Heart left ventricle (tissue), 16 donors: ENCODE data around the gene ANXA2. TPM values are rescaled to one million over a fixed set of nuclear protein-coding genes. Genes with fewer than 3 reads are reported as not detected.

ENCODE experiments used
- ATAC-seq, 4 donors: fragments of 200-7000 bp; cut with Tn5 transposase; one replicate each; pipeline ENCODE4 v1.9.1; 2020 to 2022; ENCODE audit warnings: moderate library complexity in 4 of 4, mild to moderate bottlenecking in 3 of 4, moderate number of reproducible peaks in 1 of 4
- DNase-seq, 5 donors: peaks; one replicate each; pipeline ENCODE4 v3.0.0-alpha.2; 2020
- H3K27ac ChIP-seq, 12 donors: fragments of 200-600 bp; sonication (generic) in 4 of 12; one replicate each; pipeline versions ENCODE4 v1.5.0 to v1.8.0; 2016 to 2022; ENCODE audit warnings: mild to moderate bottlenecking in 2 of 12
- H3K27me3 ChIP-seq, 9 donors: fragments of 200-600 bp; sonication (generic) in 2 of 9; one replicate each; pipeline versions ENCODE4 v1.5.1 to v1.8.0; 2016 to 2022; ENCODE audit warnings: mild to moderate bottlenecking in 3 of 9
- H3K36me3 ChIP-seq, 9 donors: fragments of 200-600 bp; sonication (generic) in 2 of 9; one replicate each; pipeline versions ENCODE4 v1.5.0 to v1.8.0; 2018 to 2022; ENCODE audit warnings: mild to moderate bottlenecking in 2 of 9
- H3K4me1 ChIP-seq, 12 donors: fragments of 200-600 bp; sonication (generic) in 4 of 12; one replicate each; pipeline versions ENCODE4 v1.5.0 to v1.8.0; 2016 to 2022; ENCODE audit warnings: mild to moderate bottlenecking in 3 of 12
- H3K4me3 ChIP-seq, 12 donors: fragments of 200-600 bp; sonication (generic) in 4 of 12; one replicate each; pipeline versions ENCODE4 v1.5.0 to v1.8.0; 2017 to 2022; ENCODE audit warnings: mild to moderate bottlenecking in 9 of 12, moderate library complexity in 4 of 12
- H3K9me3 ChIP-seq, 12 donors: fragments of 200-600 bp; sonication (generic) in 4 of 12; one replicate each; pipeline versions ENCODE4 v1.5.0 to v1.8.0; 2016 to 2022; ENCODE audit warnings: mild to moderate bottlenecking in 1 of 12
- POLR2A ChIP-seq, 2 donors: fragments of 450-650 bp; IDR thresholded peaks; one replicate each; pipeline ENCODE4 v1.6.1; 2017; ENCODE audit warnings: antibody characterized with exemption in 2 of 2, mild to moderate bottlenecking in 2 of 2, moderate library complexity in 2 of 2
- WGBS, 4 donors: extraction: QIAGEN DNeasy Blood & Tissue Kit in 2 of 4; methylation state at CpG; one replicate each; pipeline versions ENCODE4 v1.1.5 to v1.1.7; 2013 to 2018; 5-methylcytosine and 5-hydroxymethylcytosine counted together
- intact Hi-C, 10 donors: fragments of 100-400 bp; cut with DNase I; formaldehyde crosslinking; loops; one replicate each; pipeline versions ENCODE4 v1.11.1 to v1.14.2; 2022
- polyA plus RNA-seq, 2 donors: library from polyadenylated mRNA; stranded (reverse); fragments of 200-250 nt; gene quantifications; one replicate each; pipeline ENCODE4 v1.2.3, GENCODE V29; 2013
- total RNA-seq, 9 donors: library from RNA; depleted of rRNA in 2 of 9; stranded (reverse); fragments of >200 nt in 2 of 9; fragmentation: NEBNext Ultra II Directional in 3 of 9; extraction: Animal tissue kit (Norgen Biotek cat#: 25700) in 3 of 9; gene quantifications; one replicate each; pipeline versions ENCODE4 v1.1.0 to v1.2.4, GENCODE V29; 2016 to 2023
- TF ChIP-seq, protein P1 (sequence below), 12 donors: fragments of 200-600 bp; sonication (generic) in 4 of 12; IDR thresholded peaks; one replicate each; pipeline versions ENCODE4 v1.5.0 to v1.8.0; 2018 to 2022; ENCODE audit warnings: antibody characterized with exemption in 12 of 12, mild to moderate bottlenecking in 5 of 12
- donor health status: ischemic (EF 13 %, LVEDD 7.1; RV severe dilation, severe dysfunction).
- donor health status: healthy with polysubstance abuse.
- donor health status: DM: no; HTN: yes; CAD: no.
- donor health status: DM: no; HTN: no; CAD: no.
- donor health status: ischemic (EF 25% LVEDD 6.9; RV normal size, moderate dysfunction).
- donor health status: ischemic (EF 25% LVEDD 5.7; RV mildly dilated, moderate dysfunction).
- donor health status: healthy.
- donor health status: DM: yes; HTN: yes; CAD: no.
- donor health status: ischemic (EF 35%, LVEDD 5.7; RV mildly dilated, moderate dysfunction).
- donor health status: nonischemic (EF 11% LVEDD 7.7; RV severe dilation, severe dysfunction).
- donor health status: DM: yes; HTN: yes; CAD: no.
- donor health status: PGD.
- donor health status: ischemic (EF 29% LVEDD 5.4; RV normal size, mild dysfunction).
- donor health status: nonischemic (EF 23%, LVEDD 6.1; RV moderate dilation, normal function).

The ANXA2 gene
- total and polyA plus RNA-seq, 11 donors, result 106 to 547 (median 207) TPM

GRCh38 chr15:60326824-60327654 lies 70.7 kb downstream of the ANXA2 start:
- no peak for TF ChIP-seq POLR2A (IDR thresholded peaks at IDR 0.05)
- TF ChIP-seq, protein P1, sequence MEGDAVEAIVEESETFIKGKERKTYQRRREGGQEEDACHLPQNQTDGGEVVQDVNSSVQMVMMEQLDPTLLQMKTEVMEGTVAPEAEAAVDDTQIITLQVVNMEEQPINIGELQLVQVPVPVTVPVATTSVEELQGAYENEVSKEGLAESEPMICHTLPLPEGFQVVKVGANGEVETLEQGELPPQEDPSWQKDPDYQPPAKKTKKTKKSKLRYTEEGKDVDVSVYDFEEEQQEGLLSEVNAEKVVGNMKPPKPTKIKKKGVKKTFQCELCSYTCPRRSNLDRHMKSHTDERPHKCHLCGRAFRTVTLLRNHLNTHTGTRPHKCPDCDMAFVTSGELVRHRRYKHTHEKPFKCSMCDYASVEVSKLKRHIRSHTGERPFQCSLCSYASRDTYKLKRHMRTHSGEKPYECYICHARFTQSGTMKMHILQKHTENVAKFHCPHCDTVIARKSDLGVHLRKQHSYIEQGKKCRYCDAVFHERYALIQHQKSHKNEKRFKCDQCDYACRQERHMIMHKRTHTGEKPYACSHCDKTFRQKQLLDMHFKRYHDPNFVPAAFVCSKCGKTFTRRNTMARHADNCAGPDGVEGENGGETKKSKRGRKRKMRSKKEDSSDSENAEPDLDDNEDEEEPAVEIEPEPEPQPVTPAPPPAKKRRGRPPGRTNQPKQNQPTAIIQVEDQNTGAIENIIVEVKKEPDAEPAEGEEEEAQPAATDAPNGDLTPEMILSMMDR (IDR thresholded peaks at IDR 0.05), result peak; percentile 65 to 91 (median 78)
- Histone ChIP-seq H3K36me3 (no peaks in the 10 kb centered on the region), H3K4me1 (peaks cover 0 to 4% (median 0%) of the 10 kb centered on the region in 12 donors), H3K9me3 (no peaks in the 10 kb centered on the region), H3K27me3 (peaks cover 0 to 51% (median 23%) of the 10 kb centered on the region in 9 donors), H3K27ac (no peak overlapping the region), H3K4me3 (no peak overlapping the region)
- DNase-seq, result no peak
- 12 to 23% (median 15%) methylated on average over 5 of the region's 5 CpGs for WGBS, 4 donors
- ATAC-seq, result no peak
- intact Hi-C loops, result loop anchor here (2.0 to 10.0 kb wide), 6 partner anchors 600 to 636 kb away; no protein-coding TSS in a partner anchor

DNA sequence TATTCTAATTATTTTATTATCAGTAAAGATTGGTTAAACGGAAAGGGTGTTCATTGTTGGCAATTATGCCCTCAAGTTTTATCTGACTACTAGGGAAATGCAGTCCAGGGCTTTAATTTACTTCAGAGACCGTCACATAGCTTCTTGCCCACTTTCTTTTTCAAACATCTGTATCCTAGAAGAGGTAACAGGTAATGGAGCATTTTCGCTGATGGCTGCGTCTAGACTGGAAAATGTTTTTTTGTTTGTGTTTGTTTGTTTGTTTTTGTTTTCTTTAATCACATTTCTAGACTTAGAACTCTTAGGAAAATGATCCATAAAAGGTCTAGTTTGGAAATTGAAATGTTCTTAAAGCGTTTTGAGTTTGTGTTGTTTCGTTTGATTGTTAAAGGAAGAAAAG lies 71.4 kb downstream of the ANXA2 start:
- 21 to 29% (median 26%) methylated on average over 6 of the region's 6 CpGs for WGBS, 4 donors
- H3K27me3 ChIP-seq, result peaks cover 0 to 53% (median 23%) of the 10 kb centered on the region in 9 donors
- ATAC-seq, result no peak

DNA sequence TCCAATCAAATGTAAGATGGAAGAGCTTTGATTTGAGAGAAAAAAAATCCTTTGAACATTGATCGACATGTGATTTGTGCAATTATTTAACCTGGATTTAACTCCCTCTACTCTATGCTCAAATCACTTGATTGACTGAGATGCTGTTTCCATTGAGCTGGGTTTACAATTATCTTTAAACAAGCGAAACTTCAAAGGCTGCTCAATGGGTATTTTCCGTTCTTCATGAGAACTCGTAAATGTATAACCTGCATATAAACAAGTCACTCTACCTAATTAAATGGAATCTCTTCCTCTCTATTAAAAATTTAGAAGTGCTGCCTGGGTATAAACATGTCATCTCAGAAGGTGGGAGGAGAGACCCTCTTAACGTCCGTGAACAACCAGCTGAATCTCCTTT lies 71.9 kb downstream of the ANXA2 start:
- WGBS, 4 donors, result 63 to 76% (median 69%) methylated on average over 6 of the region's 6 CpGs
- DNase-seq (no peak), ATAC-seq (no peak)
- intact Hi-C loops, result loop anchor here (2.0 to 10.0 kb wide), 6 partner anchors 599 to 635 kb away; no protein-coding TSS in a partner anchor
- Histone ChIP-seq H3K9me3 (no peaks in the 10 kb centered on the region), H3K4me1 (peaks cover 0 to 4% (median 0%) of the 10 kb centered on the region in 12 donors), H3K27me3 (peaks cover 0 to 54% (median 23%) of the 10 kb centered on the region in 9 donors), H3K27ac (no peak overlapping the region), H3K36me3 (no peaks in the 10 kb centered on the region), H3K4me3 (no peak overlapping the region)
- TF ChIP-seq, protein P1 (IDR thresholded peaks at IDR 0.05), result no peak
- no peak for TF ChIP-seq POLR2A (IDR thresholded peaks at IDR 0.05)

More for the DNA sequence above, 71.4 kb downstream of the ANXA2 start:
- no peaks in the 10 kb centered on the region for H3K36me3 ChIP-seq
- H3K27ac ChIP-seq, result no peak overlapping the region
- H3K4me1 ChIP-seq, result peaks cover 0 to 4% (median 0%) of the 10 kb centered on the region in 12 donors
- no peaks in the 10 kb centered on the region for H3K9me3 ChIP-seq
- no peak for DNase-seq
- no peak overlapping the region for H3K4me3 ChIP-seq
- TF ChIP-seq, protein P1 (IDR thresholded peaks at IDR 0.05), result no peak
- TF ChIP-seq POLR2A (IDR thresholded peaks at IDR 0.05), result no peak
- intact Hi-C loops, result loop anchor here (2.0 to 10.0 kb wide), 6 partner anchors 599 to 636 kb away; no protein-coding TSS in a partner anchor

DNA sequence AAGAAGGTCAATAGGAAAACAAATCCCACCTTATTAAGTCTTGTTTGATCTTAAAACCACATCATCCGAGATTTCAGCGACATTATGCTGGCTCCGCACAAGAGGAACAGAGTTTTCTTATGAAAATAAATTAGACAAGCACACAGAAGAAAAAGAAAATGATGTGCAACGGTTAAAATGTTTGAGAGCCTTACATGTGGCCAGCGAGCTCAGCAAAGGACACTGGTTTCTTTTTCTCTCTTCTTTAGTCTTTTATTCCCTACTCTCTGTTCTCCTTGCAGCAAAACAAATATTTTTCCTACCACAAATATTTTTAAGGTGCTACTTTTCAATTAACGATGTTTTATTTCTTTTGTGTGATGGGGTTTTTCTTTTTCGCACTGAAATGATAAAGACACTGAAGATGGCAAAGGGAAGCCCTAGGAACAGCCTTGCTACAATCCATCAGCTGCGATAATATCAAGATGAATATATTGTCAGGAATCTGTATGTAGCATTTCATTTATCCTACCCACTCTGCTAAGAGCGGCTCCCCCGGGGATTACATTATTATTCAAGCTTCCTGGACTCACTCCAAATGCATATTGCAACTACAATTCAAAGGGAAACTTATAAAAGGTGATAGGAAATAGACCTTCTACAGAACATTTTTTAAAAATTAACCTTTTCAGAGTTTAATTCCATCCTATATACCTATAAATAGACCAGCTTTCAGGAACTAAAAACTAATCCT lies 72.9 kb downstream of the ANXA2 start:
- no peak overlapping the region for H3K27ac ChIP-seq
- H3K4me3 ChIP-seq, result no peak overlapping the region
- TF ChIP-seq, protein P1 (IDR thresholded peaks at IDR 0.05), result no peak
- no peak for TF ChIP-seq POLR2A (IDR thresholded peaks at IDR 0.05)
- ATAC-seq (no peak), DNase-seq (no peak)
- peaks cover 0 to 4% (median 0%) of the 10 kb centered on the region in 12 donors for H3K4me1 ChIP-seq
- peaks cover 0 to 54% (median 23%) of the 10 kb centered on the region in 9 donors for H3K27me3 ChIP-seq
- intact Hi-C loops, result loop anchor here (5.0 to 10.0 kb wide), 5 partner anchors 598 to 633 kb away; no protein-coding TSS in a partner anchor
- H3K36me3 ChIP-seq, result no peaks in the 10 kb centered on the region
- 58 to 62% (median 59%) methylated on average over 10 of the region's 10 CpGs for WGBS, 4 donors
- no peaks in the 10 kb centered on the region for H3K9me3 ChIP-seq
